GM21576 (cell line): ENCODE results near the gene SAMMSON.

Source experiments
- ATAC-seq: cut with Tn5 transposase; IDR thresholded peaks from one replicate; pipeline ENCODE4 v1.9.1; 2021; ENCODE audit warnings: mild to moderate bottlenecking, moderate library complexity; ENCODE audit not compliant: unreplicated experiment

SAMMSON gene

GRCh38 chr3:70085613-70086012, 86.1 kb downstream of the SAMMSON start:
- ATAC-seq = no peak

GRCh38 chr3:70086336-70086735, 86.8 kb downstream of the SAMMSON start:
- no peak for ATAC-seq

- ATAC-seq = no peak
Measured at GRCh38 chr3:70090322-70090913, 90.9 kb downstream of the SAMMSON start.

- ATAC-seq = peak; percentile 32
Measured at GRCh38 chr3:70094197-70094596, 94.7 kb downstream of the SAMMSON start.

- no peak for ATAC-seq
Measured at GRCh38 chr3:70095260-70095659, 95.7 kb downstream of the SAMMSON start.

GRCh38 chr3:70096376-70097066, 97.0 kb downstream of the SAMMSON start:
- ATAC-seq = peak; percentile 97

GRCh38 chr3:70097084-70097483, 97.6 kb downstream of the SAMMSON start:
- no peak for ATAC-seq

- peak; percentile 63 for ATAC-seq
Measured at GRCh38 chr3:70108072-70108471, 108.5 kb downstream of the SAMMSON start.

- ATAC-seq = no peak
Measured at GRCh38 chr3:70108546-70108945, 109.0 kb downstream of the SAMMSON start.

- no peak for ATAC-seq
Measured at GRCh38 chr3:70110066-70110465, 110.5 kb downstream of the SAMMSON start.

- ATAC-seq = no peak
Measured at GRCh38 chr3:70111411-70111810, 111.9 kb downstream of the SAMMSON start.

- no peak for ATAC-seq
Measured at GRCh38 chr3:70112751-70113150, 113.2 kb downstream of the SAMMSON start.

- ATAC-seq = no peak
Measured at GRCh38 chr3:70114431-70114830, 114.9 kb downstream of the SAMMSON start.

- no peak for ATAC-seq
Measured at GRCh38 chr3:70119879-70120278, 120.3 kb downstream of the SAMMSON start.
